CD8-positive, alpha-beta memory T cell (primary cell): ENCODE results near the gene CUL3. TPM values are rescaled to one million over a fixed set of nuclear protein-coding genes. Genes with fewer than 3 reads are reported as not detected.
"Not testable (repeated sequence)": the region's sequence is repeated elsewhere in the genome, so short reads cannot be mapped to it uniquely, and the experiment has no call there.

Source experiments
- CTCF ChIA-PET: fragments of 350-600 bp; sonication (Branson Sonifier 250); formaldehyde crosslinking; loops from one replicate; lab custom pipeline; 2021; ENCODE audit warnings: antibody characterized with exemption; lab: Charles Lee
- POLR2A ChIA-PET: fragments of 350-600 bp; sonication (Branson Sonifier 250); formaldehyde crosslinking; loops from one replicate; lab custom pipeline; 2021; ENCODE audit warnings: antibody characterized with exemption; lab: Charles Lee
- DNase-seq, 5 donors: peaks; one replicate each; pipeline versions ENCODE4 v3.0.0 to v3.0.0-alpha.2; 2020 to 2022; ENCODE audit warnings: mixed read lengths in 1 of 5
- H3K27ac ChIP-seq: one replicate; pipeline ENCODE4 v1.7.0; 2013; ENCODE audit warnings: low read depth, mild to moderate bottlenecking, low read length, moderate library complexity
- H3K27me3 ChIP-seq: 2 replicates; pipeline ENCODE4 v1.7.0; 2013; ENCODE audit warnings: low read length, mild to moderate bottlenecking; ENCODE audit not compliant: insufficient read depth, poor library complexity, severe bottlenecking
- H3K36me3 ChIP-seq: 2 replicates; pipeline ENCODE4 v1.7.0; 2013; ENCODE audit warnings: mild to moderate bottlenecking, low read length, moderate library complexity; ENCODE audit not compliant: insufficient read depth
- H3K4me1 ChIP-seq: 2 replicates; pipeline ENCODE4 v1.7.0; 2013; ENCODE audit warnings: mild to moderate bottlenecking, low read length, moderate library complexity; ENCODE audit not compliant: insufficient read depth
- H3K4me3 ChIP-seq: 2 replicates; pipeline ENCODE4 v1.7.0; 2013; ENCODE audit warnings: mild to moderate bottlenecking, low read length
- H3K9me3 ChIP-seq: 2 replicates; pipeline ENCODE4 v1.7.0; 2013; ENCODE audit warnings: mild to moderate bottlenecking, low read length
- H3K27ac Mint-ChIP-seq, 8 donors: one replicate each; pipeline ENCODE4 v1.8.0; 2020 to 2021; ENCODE audit warnings: mixed read lengths in 8 of 8, mild to moderate bottlenecking in 6 of 8, inconsistent platforms in 3 of 8, moderate library complexity in 3 of 8
- H3K27me3 Mint-ChIP-seq, 2 donors: one replicate each; pipeline ENCODE4 v1.8.0; 2020 to 2021; ENCODE audit warnings: mixed read lengths in 2 of 2, mild to moderate bottlenecking in 1 of 2, moderate library complexity in 1 of 2
- H3K36me3 Mint-ChIP-seq, 3 donors: one replicate each; pipeline ENCODE4 v1.8.0; 2020 to 2021; ENCODE audit warnings: mixed read lengths in 3 of 3, inconsistent platforms in 1 of 3, mild to moderate bottlenecking in 1 of 3
- H3K4me1 Mint-ChIP-seq, 3 donors: one replicate each; pipeline ENCODE4 v1.8.0; 2020 to 2021; ENCODE audit warnings: mixed read lengths in 3 of 3, inconsistent platforms in 1 of 3, mild to moderate bottlenecking in 1 of 3
- H3K4me3 Mint-ChIP-seq, 7 donors: one replicate each; pipeline ENCODE4 v1.8.0; 2020 to 2021; ENCODE audit warnings: mixed read lengths in 7 of 7, mild to moderate bottlenecking in 6 of 7, moderate library complexity in 4 of 7, inconsistent platforms in 2 of 7
- H3K9me3 Mint-ChIP-seq, 5 donors: one replicate each; pipeline ENCODE4 v1.8.0; 2020 to 2022; ENCODE audit warnings: mixed read lengths in 5 of 5, mild to moderate bottlenecking in 3 of 5, moderate library complexity in 2 of 5, inconsistent platforms in 1 of 5
- polyA plus RNA-seq: library from polyadenylated mRNA; unstranded; fragments of 300-500 nt; fragmentation: Illumina TruSeq; gene quantifications from one replicate; pipeline ENCODE4 v1.2.3, GENCODE V29; 2021
- total RNA-seq, 2 experiments: library from RNA; stranded (reverse); gene quantifications; one replicate each; pipeline ENCODE4 v1.2.3, GENCODE V29; 2021

CUL3 gene
- total and polyA plus RNA-seq, 3 experiments from 2014 or later, result 58.1 to 104 (median 100) TPM

GRCh38 chr2:224528171-224528570 lies 57.0 kb downstream of the CUL3 start:
- Mint-ChIP-seq H3K4me3 (no peak overlapping the region), H3K27me3 (no peaks in the 10 kb centered on the region), H3K36me3 (peaks cover 0 to 36% (median 8%) of the 10 kb centered on the region in 3 donors), H3K9me3 (no peaks in the 10 kb centered on the region), H3K27ac (peak overlapping the region in 6 of 8 donors; percentile 12 to 67 (median 28)), H3K4me1 (peaks cover 75 to 91% (median 90%) of the 10 kb centered on the region in 3 donors)
- no peak overlapping the region for H3K27ac ChIP-seq
- POLR2A ChIA-PET, result no interaction called here
- no peak for DNase-seq
- H3K9me3 ChIP-seq, result no peaks in the 10 kb centered on the region
- no peaks in the 10 kb centered on the region for H3K27me3 ChIP-seq
- H3K4me1 ChIP-seq, result peaks cover 52% of the 10 kb centered on the region
- no peak overlapping the region for H3K4me3 ChIP-seq
- H3K36me3 ChIP-seq, result peaks cover 7% of the 10 kb centered on the region
- CTCF ChIA-PET, result interaction anchor here (1.1 kb wide), 1 partner anchor 10 kb away, joined by 3 read pairs; no protein-coding TSS in a partner anchor

DNA sequence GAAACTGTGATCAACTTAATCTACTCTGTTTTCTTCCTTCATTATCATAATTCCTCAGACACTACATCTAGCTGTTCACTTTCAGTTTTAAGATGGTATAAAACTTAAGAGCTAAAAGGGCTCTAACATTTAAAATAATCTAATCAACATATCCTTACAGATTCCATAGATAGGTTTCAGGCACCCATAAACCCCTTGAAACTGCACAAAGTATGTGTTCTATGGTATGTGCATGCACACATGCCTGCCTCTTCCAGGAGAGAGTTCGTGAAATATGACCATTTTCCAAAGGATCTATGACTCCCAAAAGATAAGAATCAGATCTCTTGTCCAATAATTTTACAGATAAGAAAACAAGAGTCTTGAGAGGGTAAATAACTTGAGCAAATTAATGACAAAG lies 59.4 kb downstream of the CUL3 start:
- Mint-ChIP-seq H3K9me3 (no peaks in the 10 kb centered on the region), H3K4me3 (peak overlapping the region in 5 of 7 donors; percentile 39 to 83 (median 54)), H3K27ac (peak overlapping the region in 5 of 8 donors; percentile 8 to 85 (median 65)), H3K27me3 (no peaks in the 10 kb centered on the region), H3K36me3 (peaks cover 0 to 17% (median 2%) of the 10 kb centered on the region in 3 donors), H3K4me1 (peaks cover 70 to 92% (median 88%) of the 10 kb centered on the region in 3 donors)
- H3K27me3 ChIP-seq, result no peaks in the 10 kb centered on the region
- ChIA-PET CTCF (no interaction called here), POLR2A (interaction anchor here (0.5 to 1.1 kb wide), 2 partner anchors 57 to 60 kb away, joined by 4 to 7 read pairs; no protein-coding TSS in a partner anchor)
- H3K27ac ChIP-seq, result no peak overlapping the region
- DNase-seq, result no peak
- peaks cover 47% of the 10 kb centered on the region for H3K4me1 ChIP-seq
- no peak overlapping the region for H3K4me3 ChIP-seq
- H3K36me3 ChIP-seq, result no peaks in the 10 kb centered on the region
- no peaks in the 10 kb centered on the region for H3K9me3 ChIP-seq

DNA sequence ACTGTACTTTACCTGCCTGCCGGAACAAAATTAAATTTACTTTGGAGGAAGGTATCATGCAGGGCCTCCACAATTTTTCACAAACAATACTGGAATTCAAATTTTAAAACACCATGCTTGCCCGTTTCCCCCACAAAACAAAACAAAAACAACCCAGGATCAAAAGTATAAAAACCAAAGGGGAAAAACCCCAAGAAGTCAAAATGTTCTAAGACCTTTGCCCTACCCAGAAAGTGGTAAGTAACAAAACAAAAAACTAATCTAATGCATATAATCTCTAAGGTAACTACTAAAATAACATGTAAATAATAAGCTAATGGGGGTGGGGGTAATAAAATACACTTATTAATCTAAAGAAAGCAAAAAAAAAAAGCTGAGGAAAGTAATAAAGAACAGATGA lies 60.5 kb downstream of the CUL3 start:
- H3K4me1 Mint-ChIP-seq, result peaks cover 79 to 96% (median 93%) of the 10 kb centered on the region in 3 donors
- no peaks in the 10 kb centered on the region for H3K27me3 Mint-ChIP-seq
- Histone ChIP-seq H3K9me3 (no peaks in the 10 kb centered on the region), H3K4me3 (peak overlapping the region; percentile 5), H3K4me1 (peaks cover 58% of the 10 kb centered on the region), H3K36me3 (no peaks in the 10 kb centered on the region), H3K27ac (no peak overlapping the region), H3K27me3 (no peaks in the 10 kb centered on the region)
- POLR2A ChIA-PET, result no interaction called here
- H3K9me3 Mint-ChIP-seq, result no peaks in the 10 kb centered on the region
- H3K27ac Mint-ChIP-seq, result peak overlapping the region; percentile 2 to 89 (median 71)
- CTCF ChIA-PET, result no interaction called here
- peak overlapping the region; percentile 14 to 85 (median 60) for H3K4me3 Mint-ChIP-seq
- peaks cover 0 to 12% (median 1%) of the 10 kb centered on the region in 3 donors for H3K36me3 Mint-ChIP-seq
- DNase-seq, result peak in 1 of 5 donors; percentile 4

- H3K4me1 Mint-ChIP-seq, result peaks cover 82 to 95% (median 93%) of the 10 kb centered on the region in 3 donors
- H3K27ac Mint-ChIP-seq, result peak overlapping the region; percentile 2 to 89 (median 74)
- no peaks in the 10 kb centered on the region for H3K27me3 Mint-ChIP-seq
- H3K36me3 Mint-ChIP-seq, result peaks cover 0 to 9% (median 1%) of the 10 kb centered on the region in 3 donors
- peak in 2 of 5 donors; percentile 10 to 45 for DNase-seq
- POLR2A ChIA-PET, result no interaction called here
- Histone ChIP-seq H3K36me3 (no peaks in the 10 kb centered on the region), H3K4me3 (peak overlapping the region; percentile 5), H3K27me3 (no peaks in the 10 kb centered on the region), H3K4me1 (peaks cover 60% of the 10 kb centered on the region), H3K27ac (no peak overlapping the region), H3K9me3 (no peaks in the 10 kb centered on the region)
- H3K9me3 Mint-ChIP-seq, result no peaks in the 10 kb centered on the region
- CTCF ChIA-PET, result interaction anchor here (0.6 kb wide), 1 partner anchor 124 kb away, joined by 3 read pairs; no protein-coding TSS in a partner anchor
- H3K4me3 Mint-ChIP-seq, result peak overlapping the region; percentile 14 to 85 (median 60)
These were observed 61.3 kb downstream of the CUL3 start for GRCh38 chr2:224523626-224524577.

DNA sequence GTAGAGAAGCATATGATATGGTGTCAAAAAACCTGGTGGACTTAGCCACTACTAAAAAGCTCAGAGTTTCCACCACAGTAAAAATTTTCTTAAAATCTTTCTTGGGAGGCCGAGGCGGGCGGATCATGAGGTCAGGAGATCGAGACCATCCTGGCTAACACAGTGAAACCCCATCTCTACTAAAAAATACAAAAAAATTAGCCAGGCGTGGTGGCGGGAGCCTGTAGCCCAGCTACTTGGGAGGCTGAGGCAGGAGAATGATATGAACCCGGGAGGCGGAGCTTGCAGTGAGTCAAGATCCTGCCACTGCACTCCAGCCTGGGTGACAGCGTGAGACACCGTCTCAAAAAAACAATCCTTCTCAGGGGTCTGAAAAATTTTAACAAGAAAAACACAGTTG lies 62.7 kb downstream of the CUL3 start:
- H3K36me3 ChIP-seq, CTCF ChIA-PET, H3K9me3 ChIP-seq, H3K36me3 Mint-ChIP-seq, H3K27me3 ChIP-seq, H3K27ac Mint-ChIP-seq, H3K4me3 Mint-ChIP-seq, H3K27me3 Mint-ChIP-seq, H3K27ac ChIP-seq, H3K9me3 Mint-ChIP-seq, DNase-seq, H3K4me3 ChIP-seq: not testable (repeated sequence)
- H3K4me1 ChIP-seq, result peaks cover 52% of the 10 kb centered on the region
- POLR2A ChIA-PET, result interaction anchor here (2.1 kb wide), 1 partner anchor 63 kb away, joined by 8 read pairs; no protein-coding TSS in a partner anchor
- H3K4me1 Mint-ChIP-seq, result peaks cover 78 to 95% (median 92%) of the 10 kb centered on the region in 3 donors

DNA sequence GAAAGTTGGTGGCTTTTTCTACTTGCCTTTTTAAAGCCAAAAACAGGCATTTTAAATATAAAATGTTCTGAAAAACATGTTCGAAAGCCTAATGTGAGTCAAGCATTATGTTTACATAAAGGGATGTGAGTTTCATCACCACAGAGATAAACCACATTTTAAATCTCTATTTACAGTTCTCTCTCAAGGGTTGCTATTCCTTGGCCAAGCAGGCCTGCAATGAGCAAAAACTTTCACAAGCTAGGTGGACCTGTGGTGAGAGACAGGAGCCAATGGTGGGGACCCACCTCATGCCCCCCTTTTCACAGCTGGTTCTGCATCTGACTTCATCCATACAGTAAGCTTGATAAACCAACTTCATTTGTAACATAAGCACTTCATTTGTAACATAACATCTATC lies 65.1 kb downstream of the CUL3 start:
- no peaks in the 10 kb centered on the region for H3K36me3 ChIP-seq
- H3K4me1 ChIP-seq, result peaks cover 41% of the 10 kb centered on the region
- POLR2A ChIA-PET, result interaction anchor here (0.6 kb wide), 1 partner anchor 15 kb away, joined by 3 read pairs; no protein-coding TSS in a partner anchor

GRCh38 chr2:224518806-224519580 lies 66.2 kb downstream of the CUL3 start:
- Mint-ChIP-seq H3K27ac (peak overlapping the region in 2 of 8 donors; percentile 35 to 55), H3K36me3 (peaks cover 0 to 12% (median 4%) of the 10 kb centered on the region in 3 donors), H3K9me3 (no peaks in the 10 kb centered on the region), H3K4me1 (peaks cover 59 to 85% (median 80%) of the 10 kb centered on the region in 3 donors), H3K27me3 (peaks cover 0 to 2% of the 10 kb centered on the region in 2 donors), H3K4me3 (peak overlapping the region in 1 of 7 donors; percentile 40)
- CTCF ChIA-PET, result no interaction called here
- no peak for DNase-seq
- no peak overlapping the region for H3K4me3 ChIP-seq
- no peaks in the 10 kb centered on the region for H3K27me3 ChIP-seq
- H3K4me1 ChIP-seq, result peaks cover 31% of the 10 kb centered on the region
- peaks cover under 1% of the 10 kb centered on the region for H3K36me3 ChIP-seq
- no peaks in the 10 kb centered on the region for H3K9me3 ChIP-seq
- H3K27ac ChIP-seq, result no peak overlapping the region
- POLR2A ChIA-PET, result no interaction called here

More for the DNA sequence above, 65.1 kb downstream of the CUL3 start:
- no peaks in the 10 kb centered on the region for H3K9me3 ChIP-seq
- H3K4me3 Mint-ChIP-seq, result peak overlapping the region in 5 of 7 donors; percentile 20 to 65 (median 41)
- peaks cover 0 to 2% of the 10 kb centered on the region in 2 donors for H3K27me3 Mint-ChIP-seq
- H3K27ac Mint-ChIP-seq, result peak overlapping the region in 6 of 8 donors; percentile 31 to 87 (median 63)
- H3K27ac ChIP-seq, result no peak overlapping the region
- H3K36me3 Mint-ChIP-seq, result peaks cover 0 to 9% (median 1%) of the 10 kb centered on the region in 3 donors
- peaks cover 68 to 86% (median 86%) of the 10 kb centered on the region in 3 donors for H3K4me1 Mint-ChIP-seq
- no peak overlapping the region for H3K4me3 ChIP-seq
- no peaks in the 10 kb centered on the region for H3K27me3 ChIP-seq
- CTCF ChIA-PET, result interaction anchor here (0.6 to 1.4 kb wide), 2 partner anchors 9 to 52 kb away, joined by 3 to 4 read pairs; no protein-coding TSS in a partner anchor
- peak in 2 of 5 donors; percentile 14 to 64 for DNase-seq
- H3K9me3 Mint-ChIP-seq, result no peaks in the 10 kb centered on the region
